GM21528 (cell line): ENCODE measurements around the gene SERP1.

Experiments used
- ATAC-seq: cut with Tn5 transposase; IDR thresholded peaks from one replicate; pipeline ENCODE4 v1.9.1; 2021; ENCODE audit warnings: mild to moderate bottlenecking, moderate library complexity; ENCODE audit not compliant: unreplicated experiment, low FRiP score

Gene SERP1

GRCh38 chr3:150546226-150547044 lies at the start of gene SERP1, which contains the start of gene EIF2A:
TSS of gene SERP1 (minus strand) at chr3:150546496. CDS start at chr3:150546135, 361 bp downstream.
TSS of gene EIF2A (plus strand) at chr3:150546787. CDS start at chr3:150546803, 16 bp downstream.
- peak; percentile 94 for ATAC-seq

- ATAC-seq, result no peak
Measured at GRCh38 chr3:150594150-150594549, 47.9 kb upstream of the SERP1 start.

GRCh38 chr3:150589759-150590158 lies 43.5 kb upstream of the SERP1 start:
- no peak for ATAC-seq

DNA sequence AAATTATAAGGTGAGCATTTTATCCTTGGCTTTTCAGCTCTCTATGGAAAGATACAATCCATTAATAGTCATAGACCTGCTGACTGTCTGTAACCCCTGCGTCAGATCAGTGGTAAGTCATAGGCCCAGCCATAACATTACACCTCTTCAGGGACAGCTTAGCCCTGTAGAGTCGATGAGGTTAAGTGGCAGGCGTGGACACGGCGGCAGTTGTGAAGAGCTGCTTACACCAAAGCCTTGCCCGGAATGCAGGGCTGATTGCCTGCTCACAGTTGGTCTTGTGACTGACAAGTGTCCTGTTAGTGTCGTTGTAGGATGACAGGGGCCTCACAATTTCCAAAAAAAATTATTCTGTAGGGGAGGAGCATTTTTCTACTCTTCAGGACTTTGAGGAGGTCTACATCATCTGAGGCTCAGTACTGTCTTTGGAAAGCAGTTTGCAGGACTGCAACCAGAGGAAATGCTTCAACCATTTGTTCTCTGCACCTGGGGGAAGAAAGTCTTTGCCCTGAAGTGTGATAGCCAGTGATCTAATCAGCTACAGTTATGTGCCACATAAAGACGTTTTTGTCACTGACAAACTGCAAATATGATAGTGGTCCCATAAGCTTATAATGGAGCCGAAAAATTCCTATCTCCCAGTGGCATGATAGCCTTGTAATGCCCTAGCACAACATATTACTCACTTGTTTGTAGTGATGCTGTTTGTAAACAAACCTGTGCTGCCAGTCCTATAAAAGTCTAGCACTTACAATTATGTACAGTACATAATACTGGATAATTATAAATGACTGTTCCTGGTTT lies 41.9 kb upstream of the SERP1 start:
- no peak for ATAC-seq

DNA sequence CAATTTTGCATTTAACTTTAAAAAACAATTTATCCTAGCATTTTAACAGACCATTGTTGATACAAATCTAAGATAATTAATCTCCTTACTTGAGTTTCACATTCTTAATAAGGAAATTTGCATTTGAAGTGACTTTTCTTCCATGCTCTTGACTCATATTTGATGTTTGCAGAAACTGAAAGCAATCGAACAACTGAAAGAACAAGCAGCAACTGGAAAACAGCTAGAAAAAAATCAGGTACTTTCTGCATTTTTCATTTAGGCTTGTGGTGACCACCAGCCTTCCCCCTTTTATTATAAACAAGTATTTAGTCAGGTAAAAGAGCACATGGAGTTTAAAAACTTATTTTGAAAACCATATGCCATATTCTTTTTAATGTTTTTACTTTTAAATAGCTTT lies 36.7 kb upstream of the SERP1 start:
- no peak for ATAC-seq

DNA sequence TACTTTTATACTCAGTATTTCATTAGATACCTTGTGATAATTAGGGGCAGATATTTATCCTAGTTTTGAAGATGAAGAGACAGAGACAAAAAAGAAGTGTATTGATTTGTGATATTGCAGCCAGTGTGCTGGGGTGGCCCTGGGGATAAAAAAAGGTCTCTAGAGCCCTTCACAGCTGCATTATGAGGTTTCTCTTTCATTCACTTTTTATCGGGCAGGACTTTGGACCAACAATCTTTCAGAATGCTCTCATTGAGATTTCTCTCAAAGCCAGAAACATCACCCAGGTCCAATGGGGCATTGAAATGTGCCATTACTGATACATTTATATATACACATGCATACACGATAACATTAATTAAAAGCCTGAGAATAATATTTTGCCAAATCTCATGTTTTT lies 36.3 kb upstream of the SERP1 start:
- ATAC-seq, result peak; percentile 60

- no peak for ATAC-seq
Measured at GRCh38 chr3:150581174-150581573, 34.9 kb upstream of the SERP1 start.

- ATAC-seq, result no peak
Measured at GRCh38 chr3:150577855-150578254, 31.6 kb upstream of the SERP1 start.

DNA sequence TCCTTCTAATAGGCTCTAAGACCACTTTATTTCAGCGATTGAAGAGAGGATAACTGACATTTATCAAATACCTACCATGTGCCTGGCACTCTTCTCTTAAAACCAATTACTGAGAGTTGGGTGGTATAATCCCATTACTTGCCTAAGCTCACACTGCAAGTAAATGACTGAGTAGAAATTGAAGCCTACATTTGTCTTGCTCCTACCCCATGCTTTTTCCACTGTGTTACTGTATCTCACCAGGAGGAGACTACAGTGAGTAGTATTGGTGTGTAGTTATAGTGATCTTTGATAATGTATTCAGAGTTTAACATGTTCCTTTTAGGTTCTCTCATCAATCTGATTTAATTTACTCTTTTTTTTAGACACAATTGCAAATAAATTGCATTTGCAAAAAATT lies 21.0 kb upstream of the SERP1 start:
- no peak for ATAC-seq

DNA sequence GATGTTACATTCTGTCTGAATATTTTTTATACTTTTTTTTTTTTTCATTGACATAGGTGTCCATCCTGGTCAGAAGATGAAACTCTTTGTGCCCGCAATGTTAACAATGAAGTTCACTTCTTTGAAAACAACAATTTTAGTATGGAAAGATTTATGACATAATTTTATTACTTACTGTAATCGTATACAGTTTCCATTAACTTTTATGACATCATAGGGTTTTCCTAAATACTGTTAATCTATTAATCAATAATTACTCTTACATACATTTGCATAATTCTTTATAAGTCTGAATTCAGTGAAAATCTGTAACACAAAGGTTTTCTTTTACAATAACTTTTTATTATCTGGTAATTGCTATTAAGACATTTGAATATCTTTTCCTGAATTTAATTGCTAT lies 17.9 kb upstream of the SERP1 start:
- no peak for ATAC-seq

DNA sequence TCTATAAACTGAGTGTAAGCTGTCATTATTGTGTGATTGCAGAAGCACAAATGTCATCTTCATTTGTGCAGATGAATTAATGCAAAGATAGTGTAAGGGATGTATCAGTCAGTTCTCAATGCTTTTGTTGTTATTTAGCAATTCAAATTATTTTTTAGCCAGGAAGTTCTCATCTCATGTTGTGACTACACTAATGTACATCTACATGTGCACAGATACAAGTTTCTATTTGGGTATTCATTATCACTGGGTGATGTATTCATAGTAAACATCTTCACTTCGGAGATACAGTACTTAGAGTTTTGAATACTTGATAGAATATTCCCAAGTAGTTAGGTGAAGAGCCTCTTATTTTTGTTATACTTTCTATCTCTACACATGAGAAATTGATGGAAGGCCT lies 11.4 kb upstream of the SERP1 start:
- no peak for ATAC-seq

DNA sequence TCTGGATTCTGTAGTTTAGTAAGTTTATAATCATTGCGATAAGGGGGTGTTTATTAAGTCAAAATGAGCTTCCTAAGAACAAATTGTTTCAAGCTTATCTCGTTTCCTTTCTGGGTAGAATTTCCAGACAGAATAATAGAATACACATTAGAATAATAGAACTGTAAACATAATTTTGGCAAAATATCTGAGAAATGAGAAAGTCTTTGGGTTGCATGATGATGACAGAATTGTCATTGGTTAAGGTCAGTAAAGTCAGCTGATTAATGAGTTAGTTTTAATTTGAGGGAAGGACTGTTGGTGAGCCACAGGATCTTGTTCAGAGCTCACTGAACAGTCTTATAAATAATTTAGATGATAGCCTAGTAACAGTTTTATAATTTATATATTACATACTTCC lies 10.5 kb upstream of the SERP1 start:
- ATAC-seq, result no peak

DNA sequence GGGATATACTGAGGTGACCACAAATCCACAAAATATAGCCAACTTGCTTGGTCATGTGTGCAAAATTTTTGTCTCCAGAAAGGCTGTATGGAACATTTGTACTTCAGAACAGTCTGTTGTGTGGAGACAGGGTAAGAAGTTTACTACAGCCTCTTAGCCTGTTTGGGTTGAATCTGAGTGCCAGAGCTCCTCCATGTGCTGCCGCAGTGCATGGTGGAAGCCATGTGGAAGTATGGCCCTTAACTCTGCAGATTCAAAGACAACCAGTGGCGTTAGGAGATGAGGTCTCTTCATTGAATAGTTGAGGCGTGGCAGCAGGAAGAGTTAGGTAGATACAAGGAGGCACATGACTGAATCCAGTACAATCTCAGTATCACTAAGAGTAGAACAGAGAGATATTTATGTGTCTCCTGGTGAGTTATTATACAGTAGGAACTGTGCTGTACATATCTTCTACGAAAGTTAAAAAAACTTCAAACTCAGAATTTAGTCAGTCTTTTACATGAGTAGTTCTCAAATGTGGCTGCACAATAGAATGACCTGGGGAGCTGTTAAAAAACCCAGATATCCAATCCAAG lies 9.7 kb upstream of the SERP1 start:
- ATAC-seq, result no peak

- no peak for ATAC-seq
Measured at GRCh38 chr3:150547045-150547741, 897 bp upstream of the SERP1 start.

DNA sequence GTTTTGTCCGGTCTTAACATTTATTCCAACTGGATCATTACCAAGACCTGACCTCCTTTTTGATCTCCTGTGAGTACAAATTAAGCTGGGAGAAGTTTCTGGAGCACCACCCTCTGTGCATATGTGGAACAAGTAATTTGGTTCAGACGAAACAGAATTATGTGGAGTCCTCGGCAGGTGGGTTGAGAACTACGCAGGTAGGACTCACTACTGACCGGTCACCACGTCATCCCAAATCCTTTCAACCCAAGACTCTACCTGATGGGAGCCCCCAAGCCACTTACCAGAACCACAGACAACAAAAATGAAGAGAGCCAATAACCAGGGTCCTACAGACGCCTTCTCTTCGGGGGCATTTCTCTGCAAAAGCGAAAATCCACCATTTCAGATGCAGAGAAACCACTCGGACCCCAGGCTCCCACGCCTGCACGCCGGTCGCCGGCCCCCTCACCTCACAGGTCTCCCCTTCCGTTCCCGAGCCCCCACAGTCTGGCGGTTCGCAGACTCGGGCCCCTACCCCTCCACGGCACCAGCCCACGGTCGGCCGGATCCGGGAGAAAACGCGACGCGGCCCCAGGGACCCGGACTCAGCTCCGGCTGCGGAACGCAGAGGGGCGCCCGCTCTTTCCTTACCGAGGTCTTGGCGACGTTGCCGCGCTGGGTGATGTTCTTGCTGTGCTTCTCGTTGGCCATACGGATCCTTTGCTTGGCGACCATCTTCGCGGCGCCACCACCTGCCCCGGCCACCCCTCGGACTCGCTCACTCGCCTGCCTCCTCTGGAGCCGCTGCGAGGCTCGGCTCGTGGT lies 674 bp downstream of the SERP1 start:
- peak; percentile 22 for ATAC-seq

DNA sequence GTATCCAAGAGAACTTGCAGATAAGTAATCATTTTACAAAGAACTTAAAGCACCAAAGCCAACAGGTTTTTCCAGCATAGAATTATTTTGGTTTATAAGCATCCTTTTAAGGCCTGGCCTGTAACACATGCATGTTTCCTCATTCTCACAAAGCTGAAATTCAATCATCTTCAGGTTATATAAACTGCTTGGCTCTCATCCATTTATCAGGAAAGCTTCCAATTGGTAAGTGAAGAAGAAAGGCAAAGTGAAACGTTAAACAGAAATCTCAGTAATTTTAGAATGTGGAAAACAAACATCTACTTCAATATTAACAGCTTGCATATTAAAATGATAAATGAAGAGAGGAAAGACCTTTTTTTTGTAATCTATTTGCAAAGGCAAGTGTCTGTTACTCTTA lies 1.6 kb downstream of the SERP1 start:
- ATAC-seq, result no peak

GRCh38 chr3:150544041-150544440 lies 2.3 kb downstream of the SERP1 start:
- no peak for ATAC-seq

DNA sequence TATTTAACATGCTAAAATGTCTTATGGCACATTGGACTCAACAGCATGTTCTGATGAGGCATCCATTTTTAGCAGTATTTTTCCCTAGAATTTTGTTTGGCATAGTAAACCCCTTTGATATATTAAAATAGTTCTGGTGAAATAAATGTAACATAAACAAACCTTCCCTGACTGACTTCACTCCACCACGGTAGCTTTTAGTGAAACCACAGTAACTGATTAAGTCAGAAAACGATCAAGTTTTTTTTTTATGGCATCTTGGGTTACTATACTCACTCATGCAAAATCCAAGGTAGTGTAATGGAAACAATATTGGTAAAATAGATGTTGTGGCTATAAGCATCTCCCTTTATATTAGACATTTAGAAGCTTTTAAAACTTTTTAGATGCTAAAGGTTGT lies 2.8 kb downstream of the SERP1 start:
- ATAC-seq, result no peak

DNA sequence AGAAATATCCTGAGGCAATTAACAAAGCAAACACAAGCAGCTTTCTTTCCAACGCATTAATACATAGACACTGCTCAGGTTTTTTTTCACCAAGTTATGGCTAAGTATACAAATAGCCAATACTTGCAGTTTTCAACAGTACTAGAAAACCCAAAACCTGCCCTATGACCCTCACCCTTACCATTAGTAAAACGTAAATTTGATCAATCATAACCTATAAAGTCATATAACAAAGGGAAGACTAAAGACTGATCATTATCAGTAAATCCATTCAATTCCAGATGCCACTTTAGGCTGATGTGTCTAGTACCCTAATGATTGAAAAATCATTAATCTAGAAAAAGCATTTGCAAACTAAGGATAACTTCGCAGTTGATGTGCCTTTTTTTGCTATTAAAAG lies 3.2 kb downstream of the SERP1 start:
- ATAC-seq, result no peak

DNA sequence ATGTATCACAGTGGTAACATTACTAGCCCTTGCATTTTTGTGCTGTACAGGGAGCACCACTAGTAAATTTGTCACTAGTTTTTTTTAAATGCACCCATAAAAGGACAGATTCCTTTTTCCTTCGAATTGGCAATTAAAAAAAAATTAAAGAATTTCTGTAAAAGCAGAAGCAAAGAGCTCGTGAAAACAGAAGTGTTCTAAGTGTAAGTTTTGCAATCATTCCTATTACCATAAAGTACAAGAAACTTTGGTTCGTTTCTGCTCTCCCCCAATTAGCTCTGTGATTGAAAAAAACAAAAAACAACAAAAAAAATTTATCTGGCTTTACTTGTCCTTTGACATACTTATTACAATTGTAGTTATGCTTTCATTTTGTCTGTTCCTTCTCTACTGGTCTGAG lies 5.3 kb downstream of the SERP1 start:
- no peak for ATAC-seq
